Measurements from ENCODE around the gene QRSL1.
A peak's percentile ranks its signal among the peaks of the same experiment; 100 is the strongest.

QRSL1 gene

DNA sequence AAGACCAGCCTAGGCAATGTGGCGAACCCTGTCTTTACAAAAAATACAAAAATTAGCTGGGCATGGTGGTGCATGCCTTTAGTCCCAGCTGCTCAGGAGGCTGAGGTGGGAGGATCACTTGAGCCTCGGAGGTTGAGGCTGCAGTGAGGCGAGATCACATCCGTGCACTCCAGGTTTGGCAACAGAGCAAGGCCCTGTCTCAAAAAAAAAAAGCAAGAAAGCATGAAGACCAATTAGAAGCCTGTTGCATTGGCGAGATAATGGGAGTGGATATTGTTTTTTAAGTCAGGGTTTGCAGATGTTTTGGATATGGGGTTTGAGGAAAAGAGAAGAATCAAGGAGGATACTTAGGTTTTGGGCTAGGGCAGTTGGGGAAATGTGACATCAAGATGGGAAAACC, 5.2 kb downstream of the QRSL1 start:
- TF ChIP-seq, protein P1, sequence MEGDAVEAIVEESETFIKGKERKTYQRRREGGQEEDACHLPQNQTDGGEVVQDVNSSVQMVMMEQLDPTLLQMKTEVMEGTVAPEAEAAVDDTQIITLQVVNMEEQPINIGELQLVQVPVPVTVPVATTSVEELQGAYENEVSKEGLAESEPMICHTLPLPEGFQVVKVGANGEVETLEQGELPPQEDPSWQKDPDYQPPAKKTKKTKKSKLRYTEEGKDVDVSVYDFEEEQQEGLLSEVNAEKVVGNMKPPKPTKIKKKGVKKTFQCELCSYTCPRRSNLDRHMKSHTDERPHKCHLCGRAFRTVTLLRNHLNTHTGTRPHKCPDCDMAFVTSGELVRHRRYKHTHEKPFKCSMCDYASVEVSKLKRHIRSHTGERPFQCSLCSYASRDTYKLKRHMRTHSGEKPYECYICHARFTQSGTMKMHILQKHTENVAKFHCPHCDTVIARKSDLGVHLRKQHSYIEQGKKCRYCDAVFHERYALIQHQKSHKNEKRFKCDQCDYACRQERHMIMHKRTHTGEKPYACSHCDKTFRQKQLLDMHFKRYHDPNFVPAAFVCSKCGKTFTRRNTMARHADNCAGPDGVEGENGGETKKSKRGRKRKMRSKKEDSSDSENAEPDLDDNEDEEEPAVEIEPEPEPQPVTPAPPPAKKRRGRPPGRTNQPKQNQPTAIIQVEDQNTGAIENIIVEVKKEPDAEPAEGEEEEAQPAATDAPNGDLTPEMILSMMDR (IDR thresholded peaks at IDR 0.05; ENCODE audit: insufficient read depth, low read depth, low read length, missing control alignments): no peak
- DNase-seq (ENCODE audit: low read depth): no peak
- H3K4me3 ChIP-seq (ENCODE audit: low read depth, low read length): no peak overlapping the region

DNA sequence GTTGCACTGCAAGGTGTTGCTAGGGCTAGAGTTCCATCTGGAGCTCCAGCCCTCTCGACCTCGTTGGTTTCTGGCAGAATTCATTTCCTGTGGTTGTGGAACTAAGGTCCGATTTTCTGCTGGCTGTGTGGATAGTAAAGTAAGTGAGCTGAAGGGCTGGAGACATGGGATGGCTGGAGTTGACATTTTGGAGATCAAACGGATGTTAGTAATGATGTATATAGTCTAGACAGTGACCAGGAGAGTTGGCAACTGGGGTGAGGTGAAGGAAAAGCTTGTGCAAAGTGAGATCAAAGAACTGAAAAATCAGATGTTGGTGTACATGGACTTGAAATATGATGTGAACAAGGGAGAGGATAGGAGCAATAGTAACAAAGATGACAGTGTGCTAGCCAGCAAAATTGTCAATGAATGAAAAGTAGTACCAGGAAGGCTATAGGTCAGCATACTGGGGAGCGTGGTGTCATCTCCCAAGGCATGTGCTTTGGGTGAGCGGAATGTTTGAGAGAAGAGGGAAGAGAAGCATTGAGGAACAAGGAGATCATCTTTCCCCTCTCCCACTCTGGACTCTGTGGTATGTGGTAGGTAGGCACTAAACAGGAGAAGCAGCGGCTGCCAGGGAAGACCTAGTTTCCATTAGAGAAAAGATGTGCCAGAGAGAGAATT, 7.8 kb downstream of the QRSL1 start:
- H3K4me3 ChIP-seq (ENCODE audit: low read depth, low read length): peak overlapping the region; percentile 41
- TF ChIP-seq, protein P1 (IDR thresholded peaks at IDR 0.05; ENCODE audit: insufficient read depth, low read depth, low read length, missing control alignments): no peak
- peak; percentile 16 for DNase-seq (ENCODE audit: low read depth)

DNA sequence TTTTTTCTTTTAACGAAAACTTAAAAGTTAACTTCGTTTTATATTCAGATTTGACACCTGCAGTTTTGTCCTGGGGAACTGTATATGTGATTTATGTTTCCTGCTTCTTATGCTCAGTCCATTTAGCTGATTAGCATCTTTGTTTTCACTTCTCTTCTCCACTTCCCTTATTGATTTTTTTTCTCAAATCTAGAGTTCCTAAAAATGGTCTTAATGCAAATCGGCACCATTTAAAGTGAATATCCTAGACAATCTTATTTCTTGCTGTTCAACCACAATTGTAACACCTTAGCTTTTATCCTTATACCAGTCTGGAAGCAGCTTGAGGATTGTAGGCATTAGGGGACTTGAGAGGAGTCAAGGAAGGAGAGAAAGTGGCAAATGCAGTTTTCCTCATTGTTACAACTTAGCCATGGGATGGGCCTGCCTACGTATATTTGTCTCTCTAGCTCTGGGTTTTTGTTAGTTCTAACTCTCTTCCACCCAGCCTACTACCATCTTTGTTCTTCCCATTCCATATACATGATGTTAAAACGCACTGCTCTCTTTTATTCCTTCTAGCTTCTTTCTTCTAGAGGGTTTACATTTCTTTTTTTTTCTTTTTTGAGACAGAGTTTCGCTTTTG, 8.5 kb downstream of the QRSL1 start:
- TF ChIP-seq, protein P1 (IDR thresholded peaks at IDR 0.05; ENCODE audit: insufficient read depth, low read depth, low read length, missing control alignments): no peak
- DNase-seq (ENCODE audit: low read depth): peak; percentile 54
- peak overlapping the region; percentile 41 for H3K4me3 ChIP-seq (ENCODE audit: low read depth, low read length)

DNA sequence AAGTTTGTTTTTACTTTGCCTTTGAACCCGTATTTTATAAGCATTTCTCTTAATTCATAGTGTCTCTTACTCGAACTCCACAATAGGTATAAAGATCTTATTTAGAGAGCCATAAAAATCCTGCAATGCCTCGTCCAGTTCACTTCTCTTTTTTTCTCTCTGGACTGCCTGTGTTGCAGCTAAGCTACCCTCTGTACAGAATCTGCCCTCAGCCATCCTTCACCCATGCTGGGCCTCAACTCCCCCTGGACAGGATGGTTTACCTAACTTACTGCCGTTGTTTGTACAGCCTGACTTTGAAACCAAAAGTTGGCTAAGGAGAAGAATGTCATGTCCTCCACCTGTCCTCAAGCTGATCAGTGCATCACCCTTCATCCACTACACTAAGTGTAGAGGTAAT, 10.4 kb downstream of the QRSL1 start:
- TF ChIP-seq, protein P1 (IDR thresholded peaks at IDR 0.05; ENCODE audit: insufficient read depth, low read depth, low read length, missing control alignments): no peak
- H3K4me3 ChIP-seq (ENCODE audit: low read depth, low read length): no peak overlapping the region
- peak; percentile 20 for DNase-seq (ENCODE audit: low read depth)

DNA sequence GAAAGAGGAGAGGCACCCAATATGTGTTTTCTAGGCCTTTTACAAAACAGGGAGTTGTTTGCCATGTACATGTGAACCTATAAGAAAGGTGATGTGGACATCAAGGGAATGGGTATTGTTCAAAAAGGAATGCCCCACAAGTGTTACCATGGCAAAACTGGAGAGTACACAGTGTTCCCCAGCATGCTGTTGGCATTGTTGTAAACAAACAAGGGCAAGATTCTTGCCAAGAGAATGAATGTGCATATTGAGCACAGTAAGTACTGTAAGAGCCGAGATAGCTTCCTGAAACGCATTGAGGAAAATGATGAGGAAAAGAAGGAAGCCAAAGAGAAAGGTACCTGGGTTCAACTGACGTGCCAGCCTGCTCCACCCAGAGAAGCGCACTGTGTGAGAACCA, 13.1 kb downstream of the QRSL1 start:
- no peak overlapping the region for H3K4me3 ChIP-seq (ENCODE audit: low read depth, low read length)
- DNase-seq (ENCODE audit: low read depth): no peak
- TF ChIP-seq, protein P1 (IDR thresholded peaks at IDR 0.05; ENCODE audit: insufficient read depth, low read depth, low read length, missing control alignments): no peak

DNA sequence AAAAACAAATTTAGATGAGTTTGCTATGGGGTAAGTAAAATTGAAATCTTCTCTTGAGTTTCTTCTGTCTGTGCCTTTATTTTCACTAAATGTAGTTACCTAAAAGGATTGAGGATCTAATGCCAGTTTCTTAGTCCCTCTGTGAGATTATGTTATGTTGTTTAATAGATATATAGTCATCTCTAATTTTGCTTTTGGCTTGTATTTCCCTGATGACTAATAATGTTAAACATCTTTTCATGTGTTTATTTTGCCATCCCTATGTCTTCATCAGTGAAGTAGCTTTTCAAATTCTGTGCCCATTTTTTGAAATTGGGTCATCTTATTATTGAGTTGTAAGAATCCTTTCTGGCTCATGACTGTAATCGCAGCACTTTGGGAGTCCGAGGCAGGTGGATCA, 13.7 kb downstream of the QRSL1 start:
- no peak for DNase-seq (ENCODE audit: low read depth)
- TF ChIP-seq, protein P1 (IDR thresholded peaks at IDR 0.05; ENCODE audit: insufficient read depth, low read depth, low read length, missing control alignments): no peak
- no peak overlapping the region for H3K4me3 ChIP-seq (ENCODE audit: low read depth, low read length)
